AG10803 (cell line): ENCODE data around the gene TMEM14B.
"Not testable (repeated sequence)": the region's sequence is repeated elsewhere in the genome, so short reads cannot be mapped to it uniquely, and the experiment has no call there.

Source experiments
- DNase-seq: peaks from one replicate; pipeline ENCODE4 v3.0.0; 2010; ENCODE audit warnings: low read depth
- H3K4me3 ChIP-seq: 2 replicates; pipeline ENCODE4 v1.5.1; 2011; ENCODE audit warnings: mild to moderate bottlenecking, low read length, control low read depth
- CTCF ChIP-seq: conservative IDR thresholded peaks from 2 replicates; pipeline ENCODE4 v1.5.1; 2011; ENCODE audit warnings: mild to moderate bottlenecking, low read length, control low read depth, inconsistent platforms

The TMEM14B gene

GRCh38 chr6:10733151-10733715 is 14.4 kb upstream of the TMEM14B start:
- no peak for DNase-seq
- no peak overlapping the region for H3K4me3 ChIP-seq
- TF ChIP-seq CTCF: no peak

GRCh38 chr6:10733863-10734262 is 13.7 kb upstream of the TMEM14B start:
- no peak for DNase-seq

GRCh38 chr6:10736731-10737130 is 10.9 kb upstream of the TMEM14B start:
- no peak for DNase-seq
- TF ChIP-seq CTCF: no peak
- H3K4me3 ChIP-seq: no peak overlapping the region

More at GRCh38 chr6:10733863-10734262, 13.7 kb upstream of the TMEM14B start:
- no peak overlapping the region for H3K4me3 ChIP-seq
- no peak for TF ChIP-seq CTCF

- no peak for DNase-seq
- no peak overlapping the region for H3K4me3 ChIP-seq
- no peak for TF ChIP-seq CTCF
These were observed 7.5 kb upstream of the TMEM14B start for GRCh38 chr6:10740061-10740460.

- DNase-seq, H3K4me3 ChIP-seq: not testable (repeated sequence)
These were observed 6.0 kb upstream of the TMEM14B start for GRCh38 chr6:10741643-10742042.

- DNase-seq: no peak
- no peak overlapping the region for H3K4me3 ChIP-seq
- no peak for TF ChIP-seq CTCF
These were observed 5.4 kb upstream of the TMEM14B start for GRCh38 chr6:10742251-10742650.

GRCh38 chr6:10743515-10743914 is 4.1 kb upstream of the TMEM14B start:
- H3K4me3 ChIP-seq: no peak overlapping the region
- no peak for TF ChIP-seq CTCF
- no peak for DNase-seq

GRCh38 chr6:10745116-10745515 is 2.5 kb upstream of the TMEM14B start:
- H3K4me3 ChIP-seq: no peak overlapping the region
- TF ChIP-seq CTCF: no peak
- no peak for DNase-seq
